ENCODE measurements around the gene ZNRD2.

The ZNRD2 gene

DNA sequence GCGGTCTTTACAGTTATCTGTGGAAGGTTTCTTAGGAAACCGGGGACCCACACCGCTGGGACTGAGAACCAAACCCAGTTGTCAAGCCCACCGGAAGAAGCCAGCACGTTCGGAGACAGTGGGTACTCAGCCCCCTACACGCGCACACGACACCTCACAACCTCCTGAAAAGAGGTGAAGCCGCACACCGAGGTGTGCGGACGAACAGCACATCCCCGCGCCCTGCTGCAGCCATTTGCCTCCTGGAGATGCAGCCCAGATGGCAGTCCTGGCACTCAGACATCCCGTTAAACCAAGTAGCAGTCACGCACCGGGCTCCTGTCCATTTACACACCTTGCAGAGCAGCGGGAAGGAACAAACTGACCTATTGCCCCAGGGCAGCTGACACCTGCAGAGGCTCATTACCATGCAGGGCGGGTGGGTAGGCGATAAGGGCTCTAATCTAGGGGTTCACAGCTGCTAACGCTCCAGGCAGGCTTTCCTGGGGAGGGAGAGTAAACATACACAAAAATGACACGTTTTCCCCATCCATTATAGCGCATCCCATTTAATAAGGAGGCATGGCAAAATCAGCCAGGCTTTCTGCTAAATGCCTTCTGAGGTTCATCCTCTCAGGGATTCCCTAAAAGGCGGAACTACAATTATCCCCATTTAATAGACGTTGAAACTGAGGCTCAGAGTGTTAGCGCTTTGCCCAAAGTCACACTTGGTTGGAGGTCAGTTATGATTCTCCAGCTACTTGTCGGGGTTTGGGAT lies 4.7 kb downstream of the ZNRD2 start:
- no peak for DNase-seq

DNA sequence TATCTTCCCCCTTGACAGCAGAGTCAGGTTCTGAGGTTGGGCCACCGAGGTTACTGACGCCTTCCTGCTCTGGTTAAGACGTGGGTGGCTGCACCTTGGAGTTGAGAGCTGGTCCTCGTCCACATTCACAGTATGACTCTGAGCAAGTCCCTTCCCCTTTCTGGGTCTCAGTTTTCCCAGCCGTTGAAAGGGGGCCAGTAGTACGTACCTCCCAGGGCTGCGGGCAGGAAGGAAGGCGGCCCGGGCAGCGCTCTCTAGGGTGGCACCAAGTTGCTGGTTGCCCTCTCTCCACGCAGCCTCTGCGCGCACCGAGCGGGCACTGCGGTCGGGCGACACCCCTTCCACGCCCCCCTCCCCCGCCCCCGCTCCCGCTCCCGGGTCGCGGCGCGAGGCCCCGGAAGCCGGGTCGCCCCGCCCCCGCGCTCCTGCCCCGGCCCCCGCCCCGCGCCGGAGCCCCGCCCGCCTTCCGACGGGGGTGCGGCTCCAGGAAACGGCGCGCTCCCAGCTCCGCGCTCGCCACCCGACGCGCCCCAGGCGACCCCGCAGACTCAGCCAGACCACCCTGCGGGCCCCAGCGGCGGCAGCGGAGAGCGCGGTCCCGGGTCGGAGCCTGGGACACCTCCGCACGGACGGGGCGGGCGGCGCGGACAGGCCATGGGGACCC lies 5.4 kb downstream of the ZNRD2 start, which contains the start of gene EHBP1L1:
Gene EHBP1L1 (plus strand): TSS at position 486 of the 664 bp plus-strand sequence. CDS start 250 bp downstream, outside the sequence.
- DNase-seq, result peak; percentile 68

- no peak for DNase-seq
Measured at GRCh38 chr11:65576232-65576866, 6.1 kb downstream of the ZNRD2 start.

- DNase-seq, result no peak
Measured at GRCh38 chr11:65576867-65577755, 6.8 kb downstream of the ZNRD2 start.

- no peak for DNase-seq
Measured at GRCh38 chr11:65577756-65578109, 7.5 kb downstream of the ZNRD2 start.

- DNase-seq, result no peak
Measured at GRCh38 chr11:65578134-65578533, 7.9 kb downstream of the ZNRD2 start.

GRCh38 chr11:65578667-65579066 lies 8.4 kb downstream of the ZNRD2 start:
- DNase-seq, result no peak

DNA sequence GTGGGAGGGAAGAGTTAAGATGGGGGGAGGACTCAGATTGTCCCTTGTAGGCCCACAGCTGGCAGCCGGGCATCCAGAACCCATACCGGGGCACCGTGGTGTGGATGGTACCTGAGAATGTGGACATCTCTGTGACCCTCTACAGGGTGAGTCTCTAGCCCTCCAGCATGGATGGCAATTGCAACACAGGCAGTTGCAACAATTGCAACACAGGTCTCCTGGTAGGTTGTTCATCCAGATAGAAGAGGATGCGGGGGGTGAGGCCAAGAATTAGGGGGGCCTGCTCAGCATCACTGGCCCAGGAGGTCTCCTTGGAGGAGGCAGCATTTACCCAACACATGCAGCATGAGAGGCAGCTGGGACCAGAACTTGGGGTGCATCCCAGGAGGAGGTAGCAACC lies 9.0 kb downstream of the ZNRD2 start:
- DNase-seq, result no peak

DNA sequence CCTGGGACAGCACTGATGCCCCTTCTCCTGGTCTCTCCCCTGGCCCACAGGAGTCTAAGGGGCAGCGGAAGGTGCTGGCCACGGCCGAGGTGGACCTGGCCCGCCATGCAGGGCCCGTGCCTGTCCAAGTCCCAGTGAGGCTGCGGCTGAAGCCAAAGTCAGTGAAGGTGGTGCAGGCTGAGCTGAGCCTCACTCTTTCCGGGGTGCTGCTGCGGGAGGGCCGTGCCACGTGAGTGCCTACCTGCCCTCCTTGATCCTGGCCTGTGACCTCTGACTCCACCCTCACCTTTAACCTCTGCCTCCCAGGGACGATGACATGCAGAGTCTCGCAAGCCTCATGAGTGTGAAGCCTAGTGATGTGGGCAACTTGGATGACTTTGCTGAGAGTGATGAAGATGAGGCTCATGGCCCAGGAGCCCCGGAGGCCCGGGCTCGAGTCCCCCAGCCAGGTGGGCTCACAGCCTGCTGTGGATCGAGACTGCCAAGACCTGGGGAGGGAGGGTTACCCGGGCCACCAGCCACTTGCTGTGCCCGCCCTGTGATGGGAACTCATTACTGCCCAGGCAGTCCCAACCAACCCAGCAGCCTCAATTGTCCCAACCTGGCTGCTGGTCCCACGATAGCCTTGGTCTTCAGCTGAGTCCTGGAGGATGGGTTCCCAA lies 9.9 kb downstream of the ZNRD2 start:
- no peak for DNase-seq

DNA sequence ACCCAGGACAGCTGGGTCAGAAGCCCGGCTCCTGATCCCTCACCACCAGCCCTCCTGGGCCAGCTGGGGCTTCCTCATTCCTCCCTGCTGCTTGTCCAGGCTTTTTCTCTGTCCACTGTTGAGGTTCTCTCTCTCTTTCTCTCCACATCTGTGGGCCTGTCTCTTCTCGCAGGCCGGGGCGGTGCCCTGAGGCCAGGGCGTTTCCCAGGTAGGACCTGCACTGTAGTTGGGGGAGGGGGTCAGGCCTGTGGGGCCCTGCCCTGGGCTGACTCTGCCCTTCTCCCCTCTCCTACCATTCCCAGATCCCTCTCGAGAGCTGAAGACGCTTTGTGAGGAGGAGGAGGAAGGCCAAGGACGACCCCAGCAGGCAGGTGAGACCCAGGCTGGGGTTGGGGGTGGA lies 10.5 kb downstream of the ZNRD2 start:
- DNase-seq, result no peak

GRCh38 chr11:65581928-65582327 lies 11.7 kb downstream of the ZNRD2 start:
- no peak for DNase-seq

- no peak for DNase-seq
Measured at GRCh38 chr11:65583589-65583988, 13.3 kb downstream of the ZNRD2 start.

- no peak for DNase-seq
Measured at GRCh38 chr11:65584106-65584505, 13.8 kb downstream of the ZNRD2 start.

DNA sequence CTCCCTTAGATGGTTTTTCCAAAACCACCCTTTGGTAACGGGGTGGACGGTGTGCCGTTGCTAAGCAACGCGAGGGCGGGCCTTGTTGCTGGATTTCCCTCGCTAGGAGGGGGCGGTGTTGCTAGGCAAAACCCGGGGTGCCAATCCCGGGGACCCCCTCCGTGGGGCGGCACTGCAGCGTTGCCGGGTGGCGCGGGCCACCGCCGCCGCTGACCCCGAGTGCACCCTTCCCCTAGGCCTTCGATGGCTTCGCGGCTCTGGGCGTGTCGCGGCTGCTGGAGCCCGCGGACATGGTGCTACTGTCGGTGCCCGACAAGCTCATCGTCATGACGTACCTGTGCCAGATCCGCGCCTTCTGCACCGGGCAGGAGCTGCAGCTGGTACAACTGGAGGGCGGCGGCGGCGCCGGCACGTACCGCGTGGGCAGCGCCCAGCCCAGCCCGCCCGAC lies 14.5 kb downstream of the ZNRD2 start:
- DNase-seq, result no peak

DNA sequence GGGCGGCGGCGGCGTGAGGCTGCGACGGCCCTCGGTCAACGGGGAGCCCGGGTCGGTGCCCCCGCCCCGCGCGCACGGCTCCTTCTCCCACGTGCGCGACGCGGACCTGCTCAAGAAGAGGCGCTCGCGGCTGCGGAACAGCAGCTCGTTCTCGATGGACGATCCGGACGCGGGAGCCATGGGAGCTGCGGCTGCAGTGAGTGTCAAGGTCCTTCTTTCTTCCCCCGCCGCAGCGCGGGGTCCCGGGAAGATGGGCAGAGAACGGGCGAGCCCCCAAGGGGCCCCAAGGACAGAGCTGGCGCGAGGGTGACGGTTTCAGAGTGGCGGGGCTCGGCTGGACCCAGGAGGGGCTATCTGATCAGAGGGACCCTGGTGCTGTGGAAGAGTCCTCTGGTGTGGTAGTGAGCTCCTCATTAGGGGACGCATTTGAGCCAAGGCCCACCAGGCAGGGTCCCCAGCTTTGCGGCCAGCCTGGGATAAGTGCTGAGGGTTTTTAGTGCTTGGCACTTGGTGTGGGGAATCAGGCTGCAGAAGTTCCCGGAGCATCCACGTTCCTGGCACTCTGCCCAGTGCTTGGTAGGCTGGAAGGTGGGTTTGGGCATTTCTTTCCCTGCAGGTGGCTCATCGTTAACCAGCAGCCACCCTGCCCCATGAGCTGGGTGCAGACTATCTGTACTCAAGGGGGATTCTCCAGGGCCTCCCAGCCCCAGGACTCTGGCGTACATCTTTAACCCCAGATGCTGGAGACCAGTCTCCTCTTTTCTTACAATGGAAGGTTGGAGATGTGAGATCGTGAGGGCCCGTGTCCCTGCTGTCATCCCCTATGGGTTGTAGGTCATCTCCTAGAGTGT lies 15.3 kb downstream of the ZNRD2 start:
- no peak for DNase-seq

GRCh38 chr11:65586247-65586630 lies 16.0 kb downstream of the ZNRD2 start:
- no peak for DNase-seq

GRCh38 chr11:65586676-65587075 lies 16.4 kb downstream of the ZNRD2 start:
- DNase-seq, result no peak

- DNase-seq, result peak; percentile 68
Measured at GRCh38 chr11:65588199-65589054, 18.1 kb downstream of the ZNRD2 start.

- DNase-seq, result no peak
Measured at GRCh38 chr11:65589444-65590239, 19.4 kb downstream of the ZNRD2 start.
